HG02588 (cell line): ENCODE measurements around the gene ZNF276.
"Not testable (repeated sequence)": the region's sequence is repeated elsewhere in the genome, so short reads cannot be mapped to it uniquely, and the experiment has no call there.

ENCODE experiments used
- ATAC-seq: cut with Tn5 transposase; IDR thresholded peaks from one replicate; pipeline ENCODE4 v1.9.1; 2021; ENCODE audit warnings: mild to moderate bottlenecking, moderate library complexity; ENCODE audit not compliant: unreplicated experiment

The ZNF276 gene

GRCh38 chr16:89720813-89721545, at the start of gene ZNF276, which contains the start of gene VPS9D1:
TSS of gene ZNF276 (plus strand) at chr16:89721537. CDS start at chr16:89721641, 104 bp downstream.
TSS of gene VPS9D1 (minus strand) at chr16:89720898. CDS start at chr16:89720861, 37 bp downstream.
- ATAC-seq: peak; percentile 45

- not testable (repeated sequence) for ATAC-seq
These were observed 49.8 kb upstream of the ZNF276 start for GRCh38 chr16:89671565-89671964.

GRCh38 chr16:89672177-89672941, 49.0 kb upstream of the ZNF276 start:
- ATAC-seq: no peak

GRCh38 chr16:89678258-89678657, 43.1 kb upstream of the ZNF276 start:
- ATAC-seq: no peak

- ATAC-seq: no peak
These were observed 35.4 kb upstream of the ZNF276 start for GRCh38 chr16:89685916-89686315.

- peak; percentile 77 for ATAC-seq
These were observed 34.7 kb upstream of the ZNF276 start, which contains the start of gene CDK10 for GRCh38 chr16:89686520-89687091. TSS of gene CDK10 (plus strand) at chr16:89686689. CDS start at chr16:89686711, 22 bp downstream.

GRCh38 chr16:89687092-89687940, 34.0 kb upstream of the ZNF276 start:
- ATAC-seq: peak; percentile 46

GRCh38 chr16:89688395-89688794, 32.9 kb upstream of the ZNF276 start:
- no peak for ATAC-seq

GRCh38 chr16:89689142-89689541, 32.2 kb upstream of the ZNF276 start:
- ATAC-seq: no peak

- ATAC-seq: not testable (repeated sequence)
These were observed 31.7 kb upstream of the ZNF276 start for GRCh38 chr16:89689621-89690020.

- ATAC-seq: no peak
These were observed 30.9 kb upstream of the ZNF276 start for GRCh38 chr16:89690392-89690901.

- no peak for ATAC-seq
These were observed 29.9 kb upstream of the ZNF276 start for GRCh38 chr16:89691231-89691985.

- ATAC-seq: no peak
These were observed 29.3 kb upstream of the ZNF276 start for GRCh38 chr16:89691986-89692569.

- no peak for ATAC-seq
These were observed 28.0 kb upstream of the ZNF276 start for GRCh38 chr16:89693289-89693731.

GRCh38 chr16:89693931-89694783, 27.2 kb upstream of the ZNF276 start:
- no peak for ATAC-seq

GRCh38 chr16:89694784-89695085, 26.6 kb upstream of the ZNF276 start:
- not testable (repeated sequence) for ATAC-seq

GRCh38 chr16:89695086-89695874, 26.1 kb upstream of the ZNF276 start:
- ATAC-seq: no peak
